ENCODE data around the gene TRIO.

- TF ChIP-seq CTCF (IDR thresholded peaks at IDR 0.05) (no peak), POLR2AphosphoS5 (IDR thresholded peaks at IDR 0.05) (no peak)
Observed at GRCh38 chr5:14442536-14442935, 299.4 kb downstream of the TRIO start.

Data from upper lobe of left lung (tissue), 4 donors.